ENCODE data around the gene NCOA3. TPM values are rescaled to one million over a fixed set of nuclear protein-coding genes. Genes with fewer than 3 reads are reported as not detected.

The NCOA3 gene
- polyA plus RNA-seq, 1 donor, result 16.4 TPM

DNA sequence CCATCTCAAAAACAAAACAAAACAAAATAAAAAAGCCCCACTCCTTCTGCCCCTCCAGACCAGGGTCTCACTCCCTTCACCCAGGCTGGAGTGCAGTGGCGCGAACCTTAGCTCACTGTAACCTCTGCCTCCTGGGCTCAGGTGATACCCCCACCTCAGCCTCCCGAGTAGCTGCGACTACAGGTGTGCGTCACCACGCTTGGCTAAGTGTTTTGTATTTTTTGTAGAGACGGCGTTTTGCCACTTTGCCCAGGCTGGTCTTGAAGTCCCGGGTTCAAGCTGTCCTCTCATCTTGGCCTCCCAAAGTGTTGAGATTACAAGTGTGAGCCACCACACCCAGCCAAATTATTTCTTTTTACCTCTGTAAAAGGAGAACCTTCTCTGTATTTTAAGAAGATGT lies 110.1 kb downstream of the NCOA3 start:
- no peaks in the 10 kb centered on the region for H3K27me3 ChIP-seq (ENCODE audit: control insufficient read depth, insufficient read depth, low read length)
- DNase-seq, result no peak
- H3K4me1 ChIP-seq (ENCODE audit: control insufficient read depth, insufficient read depth, low read length), result no peaks in the 10 kb centered on the region
- no peak overlapping the region for H3K4me3 ChIP-seq (ENCODE audit: low read length)
- H3K27ac ChIP-seq (ENCODE audit: low read length), result no peak overlapping the region
- H3K36me3 ChIP-seq (ENCODE audit: control insufficient read depth, insufficient read depth, low read length), result no peaks in the 10 kb centered on the region
- no peaks in the 10 kb centered on the region for H3K9me3 ChIP-seq (ENCODE audit: control insufficient read depth, low read depth, low read length)
- WGBS (ENCODE audit: insufficient coverage, low lambda C conversion rate), result 100% methylated on average over 1 of the region's 9 CpGs

DNA sequence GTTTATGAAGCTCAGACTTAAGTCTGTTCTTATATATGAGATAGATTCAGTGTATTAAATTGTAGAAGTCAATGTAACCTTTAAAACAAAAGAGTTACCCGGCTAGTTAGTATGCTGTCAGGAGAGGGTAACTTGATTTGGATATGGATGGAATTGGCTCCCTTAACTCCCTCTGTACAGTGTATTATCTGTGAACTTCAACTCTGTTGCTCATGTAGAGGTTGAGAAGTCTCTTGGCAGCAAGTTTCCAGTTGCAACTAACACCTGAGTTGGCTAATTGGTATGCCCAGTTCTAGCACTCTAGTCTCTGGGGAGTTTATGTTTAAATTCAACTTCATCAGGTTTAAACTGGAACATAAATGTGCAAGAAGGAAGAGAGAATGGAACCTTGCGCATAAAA lies 111.0 kb downstream of the NCOA3 start:
- H3K9me3 ChIP-seq (ENCODE audit: control insufficient read depth, low read depth, low read length), result no peaks in the 10 kb centered on the region
- no peaks in the 10 kb centered on the region for H3K36me3 ChIP-seq (ENCODE audit: control insufficient read depth, insufficient read depth, low read length)
- H3K4me1 ChIP-seq (ENCODE audit: control insufficient read depth, insufficient read depth, low read length), result no peaks in the 10 kb centered on the region
- no peak overlapping the region for H3K27ac ChIP-seq (ENCODE audit: low read length)
- no peak overlapping the region for H3K4me3 ChIP-seq (ENCODE audit: low read length)
- no peaks in the 10 kb centered on the region for H3K27me3 ChIP-seq (ENCODE audit: control insufficient read depth, insufficient read depth, low read length)
- WGBS (ENCODE audit: insufficient coverage, low lambda C conversion rate), result 100% methylated on average over 1 of the region's 2 CpGs
- DNase-seq, result no peak

DNA sequence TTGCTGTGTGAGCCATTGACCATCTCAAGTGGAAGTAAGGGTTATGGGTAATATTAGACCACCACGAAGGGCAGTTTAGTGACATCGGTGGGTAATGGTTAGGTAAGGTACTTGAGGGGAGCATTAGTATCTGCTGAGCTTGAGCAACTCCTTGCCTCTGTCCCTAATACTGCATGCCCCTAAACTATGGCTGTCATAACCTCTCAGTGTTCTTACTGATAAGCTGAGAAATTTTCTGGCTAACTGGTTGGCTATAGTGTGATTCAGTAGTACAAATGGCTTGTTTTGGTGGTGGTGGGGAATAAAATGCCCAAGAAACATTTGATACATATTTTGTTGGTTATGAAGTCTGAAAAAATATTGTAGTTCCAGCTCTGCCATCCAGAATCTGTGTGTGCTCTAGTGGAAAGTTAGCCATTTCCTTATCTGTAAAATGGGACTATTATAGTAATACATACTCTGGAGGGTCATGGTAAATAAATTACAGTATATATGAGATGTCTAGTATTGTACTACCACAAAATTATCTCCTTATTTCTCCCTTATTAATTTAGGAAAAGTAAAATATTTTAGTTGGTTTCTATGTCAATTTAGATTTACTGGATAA lies 113.1 kb downstream of the NCOA3 start:
- H3K4me3 ChIP-seq (ENCODE audit: low read length), result no peak overlapping the region
- no peaks in the 10 kb centered on the region for H3K4me1 ChIP-seq (ENCODE audit: control insufficient read depth, insufficient read depth, low read length)
- no peak for DNase-seq
- no peaks in the 10 kb centered on the region for H3K36me3 ChIP-seq (ENCODE audit: control insufficient read depth, insufficient read depth, low read length)
- no peaks in the 10 kb centered on the region for H3K27me3 ChIP-seq (ENCODE audit: control insufficient read depth, insufficient read depth, low read length)
- no peaks in the 10 kb centered on the region for H3K9me3 ChIP-seq (ENCODE audit: control insufficient read depth, low read depth, low read length)
- no peak overlapping the region for H3K27ac ChIP-seq (ENCODE audit: low read length)
- no CpG with 5 or more reads among the region's 2 CpGs for WGBS (ENCODE audit: insufficient coverage, low lambda C conversion rate)

DNA sequence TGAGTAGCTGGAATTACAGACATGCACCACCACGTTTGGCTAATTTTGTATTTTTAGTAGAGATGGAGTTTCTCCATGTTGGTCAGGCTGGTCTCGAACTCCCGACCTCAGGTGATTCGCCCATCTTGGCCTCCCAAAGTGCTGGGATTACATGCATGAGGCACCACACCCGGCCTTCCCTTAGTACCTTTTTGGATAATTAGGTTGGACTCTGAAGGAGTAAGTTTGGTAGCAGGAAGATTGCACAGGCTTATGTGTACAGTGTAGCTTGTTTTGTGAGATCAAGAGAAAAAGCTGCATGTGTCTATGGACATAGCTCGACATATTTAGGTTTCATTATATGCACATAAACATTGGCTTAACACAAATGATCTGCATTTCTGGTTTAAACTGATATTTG lies 116.8 kb downstream of the NCOA3 start:
- no peak for DNase-seq
- no peak overlapping the region for H3K27ac ChIP-seq (ENCODE audit: low read length)
- no peak overlapping the region for H3K4me3 ChIP-seq (ENCODE audit: low read length)
- H3K36me3 ChIP-seq (ENCODE audit: control insufficient read depth, insufficient read depth, low read length), result no peaks in the 10 kb centered on the region
- H3K27me3 ChIP-seq (ENCODE audit: control insufficient read depth, insufficient read depth, low read length), result no peaks in the 10 kb centered on the region
- no peaks in the 10 kb centered on the region for H3K4me1 ChIP-seq (ENCODE audit: control insufficient read depth, insufficient read depth, low read length)
- WGBS (ENCODE audit: insufficient coverage, low lambda C conversion rate), result no CpG with 5 or more reads among the region's 6 CpGs
- H3K9me3 ChIP-seq (ENCODE audit: control insufficient read depth, low read depth, low read length), result no peaks in the 10 kb centered on the region

DNA sequence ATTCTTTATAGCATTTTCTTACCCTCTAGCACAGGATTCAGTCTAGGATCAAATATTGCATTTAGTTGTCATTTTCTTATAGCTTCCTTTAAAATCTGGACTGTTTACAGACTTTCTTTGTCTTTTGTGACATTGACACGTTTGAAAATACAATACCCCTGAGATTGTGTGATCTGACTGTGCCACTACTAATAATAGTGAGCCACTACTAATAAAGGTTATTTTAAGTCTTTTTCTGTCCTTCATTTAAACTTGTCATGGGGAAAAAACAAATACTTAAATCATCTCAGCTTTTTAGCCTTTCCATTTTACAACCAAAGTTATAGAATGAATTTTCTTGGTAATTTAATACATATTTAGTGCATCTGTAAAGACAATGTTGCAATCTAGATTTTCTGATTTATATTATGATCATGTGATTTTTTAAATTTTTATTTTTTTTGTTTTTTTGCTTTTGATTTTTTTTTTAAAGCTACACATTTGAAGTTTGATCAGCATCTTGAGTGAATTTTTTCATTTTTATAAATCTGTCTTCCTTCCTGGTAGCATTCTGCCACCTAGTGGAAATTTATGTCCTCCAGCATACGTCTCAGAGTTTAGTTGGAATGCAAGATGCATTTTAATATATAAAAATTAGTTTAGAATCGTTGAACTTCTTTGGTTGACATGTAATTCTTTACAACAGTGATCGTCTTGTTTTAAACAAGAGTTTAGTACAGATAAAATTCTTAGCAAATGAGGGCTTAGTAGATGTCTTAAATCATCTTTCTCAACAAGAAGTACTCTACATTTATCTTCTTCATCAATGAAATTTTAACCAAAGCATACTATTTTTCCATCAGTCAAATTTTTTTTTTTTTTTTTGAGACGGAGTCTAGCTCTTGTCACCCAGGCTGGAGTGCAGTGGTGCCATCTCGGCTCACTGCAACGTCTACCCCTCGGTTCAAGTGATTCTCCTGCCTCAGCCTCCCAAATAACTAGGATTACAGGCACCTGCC lies 119.4 kb downstream of the NCOA3 start:
- DNase-seq, result peak; percentile 16 to 17
- no peak overlapping the region for H3K27ac ChIP-seq (ENCODE audit: low read length)
- 34% methylated on average over 3 of the region's 8 CpGs for WGBS (ENCODE audit: insufficient coverage, low lambda C conversion rate)
- peaks cover 8% of the 10 kb centered on the region for H3K36me3 ChIP-seq (ENCODE audit: control insufficient read depth, insufficient read depth, low read length)
- no peaks in the 10 kb centered on the region for H3K4me1 ChIP-seq (ENCODE audit: control insufficient read depth, insufficient read depth, low read length)
- no peaks in the 10 kb centered on the region for H3K9me3 ChIP-seq (ENCODE audit: control insufficient read depth, low read depth, low read length)
- no peaks in the 10 kb centered on the region for H3K27me3 ChIP-seq (ENCODE audit: control insufficient read depth, insufficient read depth, low read length)
- no peak overlapping the region for H3K4me3 ChIP-seq (ENCODE audit: low read length)

DNA sequence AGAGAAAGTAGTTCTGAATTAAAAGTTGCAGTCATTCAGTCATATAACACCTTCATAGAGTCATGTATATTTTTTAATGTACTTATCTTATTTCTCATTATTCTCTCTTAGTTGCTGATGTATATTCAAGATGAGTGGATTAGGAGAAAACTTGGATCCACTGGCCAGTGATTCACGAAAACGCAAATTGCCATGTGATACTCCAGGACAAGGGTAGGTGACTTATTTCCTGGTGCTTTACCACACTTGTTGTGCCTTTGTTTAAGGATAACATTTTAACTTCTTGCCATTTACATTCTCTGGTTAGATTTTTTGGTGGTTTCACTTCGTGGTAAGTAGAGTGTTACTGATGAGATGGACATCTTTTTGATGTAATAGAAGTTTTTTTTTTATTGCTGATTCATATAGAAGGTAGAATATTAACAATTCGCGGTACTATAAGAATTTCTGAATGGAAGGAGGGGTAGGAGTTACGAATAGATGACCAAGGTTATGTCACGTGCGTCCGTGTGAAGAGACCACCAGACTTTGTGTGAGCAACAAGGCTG lies 120.5 kb downstream of the NCOA3 start:
- DNase-seq, result no peak
- Histone ChIP-seq H3K4me1 (ENCODE audit: control insufficient read depth, insufficient read depth, low read length) (no peaks in the 10 kb centered on the region), H3K27ac (ENCODE audit: low read length) (no peak overlapping the region), H3K4me3 (ENCODE audit: low read length) (no peak overlapping the region), H3K9me3 (ENCODE audit: control insufficient read depth, low read depth, low read length) (no peaks in the 10 kb centered on the region), H3K36me3 (ENCODE audit: control insufficient read depth, insufficient read depth, low read length) (peaks cover 8% of the 10 kb centered on the region), H3K27me3 (ENCODE audit: control insufficient read depth, insufficient read depth, low read length) (no peaks in the 10 kb centered on the region)
- 100% methylated on average over 1 of the region's 9 CpGs for WGBS (ENCODE audit: insufficient coverage, low lambda C conversion rate)

DNA sequence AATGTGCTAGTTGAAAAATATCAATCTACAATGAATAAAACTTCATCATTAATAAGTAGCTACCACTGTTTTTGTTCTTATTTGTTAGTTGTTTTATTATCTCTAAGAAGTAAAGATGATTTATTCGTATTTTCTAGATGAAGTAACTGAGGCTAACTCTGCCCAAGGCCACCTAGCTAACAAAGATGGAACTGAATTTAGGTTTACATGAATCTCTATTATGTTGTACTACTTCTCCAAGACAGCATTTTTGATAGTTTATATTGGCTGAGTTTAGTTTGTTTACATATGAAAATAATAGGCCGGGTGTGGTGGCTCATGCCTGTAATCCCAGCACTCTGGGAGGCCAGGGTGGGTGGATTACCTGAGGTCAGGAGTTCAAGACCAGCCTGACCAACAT lies 121.5 kb downstream of the NCOA3 start:
- Histone ChIP-seq H3K4me3 (ENCODE audit: low read length) (no peak overlapping the region), H3K36me3 (ENCODE audit: control insufficient read depth, insufficient read depth, low read length) (peaks cover 13% of the 10 kb centered on the region), H3K4me1 (ENCODE audit: control insufficient read depth, insufficient read depth, low read length) (no peaks in the 10 kb centered on the region), H3K9me3 (ENCODE audit: control insufficient read depth, low read depth, low read length) (no peaks in the 10 kb centered on the region), H3K27ac (ENCODE audit: low read length) (no peak overlapping the region), H3K27me3 (ENCODE audit: control insufficient read depth, insufficient read depth, low read length) (no peaks in the 10 kb centered on the region)
- 100% methylated on average over 1 of the region's 2 CpGs for WGBS (ENCODE audit: insufficient coverage, low lambda C conversion rate)
- DNase-seq, result no peak

DNA sequence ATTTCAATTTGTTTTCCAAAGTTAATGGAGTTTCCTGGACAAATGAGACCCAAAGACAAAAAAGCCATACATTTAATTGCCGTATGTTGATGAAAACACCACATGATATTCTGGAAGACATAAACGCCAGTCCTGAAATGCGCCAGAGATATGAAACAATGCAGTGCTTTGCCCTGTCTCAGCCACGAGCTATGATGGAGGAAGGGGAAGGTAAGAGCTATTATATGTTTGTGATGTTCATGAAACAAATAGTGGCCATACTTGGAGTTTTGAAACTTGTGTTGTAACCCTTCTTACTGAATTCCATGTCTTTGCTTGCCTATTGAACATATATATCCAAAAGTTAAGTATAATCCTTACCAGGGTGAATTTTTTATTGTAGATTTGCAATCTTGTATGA lies 125.9 kb downstream of the NCOA3 start:
- Histone ChIP-seq H3K9me3 (ENCODE audit: control insufficient read depth, low read depth, low read length) (no peaks in the 10 kb centered on the region), H3K36me3 (ENCODE audit: control insufficient read depth, insufficient read depth, low read length) (peaks cover 23% of the 10 kb centered on the region), H3K27ac (ENCODE audit: low read length) (no peak overlapping the region), H3K27me3 (ENCODE audit: control insufficient read depth, insufficient read depth, low read length) (no peaks in the 10 kb centered on the region), H3K4me1 (ENCODE audit: control insufficient read depth, insufficient read depth, low read length) (no peaks in the 10 kb centered on the region), H3K4me3 (ENCODE audit: low read length) (no peak overlapping the region)
- WGBS (ENCODE audit: insufficient coverage, low lambda C conversion rate), result 100% methylated on average over 1 of the region's 4 CpGs
- DNase-seq, result no peak

DNA sequence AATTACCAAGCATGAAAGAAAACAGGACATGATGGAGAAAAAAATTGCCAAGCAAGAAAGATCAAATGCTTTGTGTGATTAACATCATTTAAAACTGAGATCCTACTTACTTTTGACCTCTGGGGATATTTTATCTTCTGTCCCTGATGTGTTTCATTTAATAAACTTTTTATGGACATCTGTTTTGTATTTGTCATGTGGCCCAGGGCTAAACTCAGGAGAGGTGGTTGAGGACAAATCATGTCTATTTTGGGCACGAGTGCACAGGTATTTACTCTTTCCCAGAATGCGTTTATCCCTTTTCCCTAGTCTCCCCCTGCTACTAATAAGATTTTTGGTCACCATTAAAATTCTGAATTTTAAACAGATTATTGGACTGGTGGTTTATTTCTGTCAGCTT lies 128.2 kb downstream of the NCOA3 start:
- H3K36me3 ChIP-seq (ENCODE audit: control insufficient read depth, insufficient read depth, low read length), result peaks cover 18% of the 10 kb centered on the region
- no peak for DNase-seq
- WGBS (ENCODE audit: insufficient coverage, low lambda C conversion rate), result no CpG with 5 or more reads among the region's 2 CpGs
- no peaks in the 10 kb centered on the region for H3K4me1 ChIP-seq (ENCODE audit: control insufficient read depth, insufficient read depth, low read length)
- no peak overlapping the region for H3K27ac ChIP-seq (ENCODE audit: low read length)
- H3K4me3 ChIP-seq (ENCODE audit: low read length), result no peak overlapping the region
- no peaks in the 10 kb centered on the region for H3K9me3 ChIP-seq (ENCODE audit: control insufficient read depth, low read depth, low read length)
- no peaks in the 10 kb centered on the region for H3K27me3 ChIP-seq (ENCODE audit: control insufficient read depth, insufficient read depth, low read length)

DNA sequence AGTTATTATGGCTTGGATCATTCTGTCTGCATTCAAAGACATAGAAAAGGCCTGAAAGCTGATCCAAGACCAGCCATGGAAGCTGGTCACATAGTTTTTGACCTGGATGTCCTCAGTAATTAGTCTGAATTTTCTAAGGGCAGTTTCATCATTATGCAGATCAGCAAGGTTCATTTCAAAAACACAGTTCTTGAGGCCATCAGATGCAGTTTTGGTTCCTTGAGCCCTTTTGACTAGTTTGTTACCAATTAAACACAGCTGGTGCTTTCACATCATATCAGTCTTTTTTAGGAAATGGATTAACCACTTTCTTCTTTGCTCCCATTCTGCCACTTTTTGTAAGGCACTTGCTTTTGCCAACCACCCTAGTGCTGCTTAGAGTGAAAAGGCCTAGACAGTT lies 129.4 kb downstream of the NCOA3 start:
- Histone ChIP-seq H3K27ac (ENCODE audit: low read length) (no peak overlapping the region), H3K36me3 (ENCODE audit: control insufficient read depth, insufficient read depth, low read length) (peaks cover 28% of the 10 kb centered on the region), H3K9me3 (ENCODE audit: control insufficient read depth, low read depth, low read length) (no peaks in the 10 kb centered on the region), H3K27me3 (ENCODE audit: control insufficient read depth, insufficient read depth, low read length) (no peaks in the 10 kb centered on the region), H3K4me3 (ENCODE audit: low read length) (no peak overlapping the region), H3K4me1 (ENCODE audit: control insufficient read depth, insufficient read depth, low read length) (no peaks in the 10 kb centered on the region)
- DNase-seq, result no peak

Measured in large intestine (tissue), 3 donors.